NCI-H1436 treated with DMSO at 0.1 percent for 48 hours (cell line): ENCODE data around the gene PARD6B.
"Not testable (repeated sequence)": the region's sequence is repeated elsewhere in the genome, so short reads cannot be mapped to it uniquely, and the experiment has no call there.

ENCODE experiments used
- DNase-seq: peaks from one replicate; lab custom pipeline; 2025; lab: John Stamatoyannopoulos, UW

The PARD6B gene

GRCh38 chr20:50774515-50774914 is 43.1 kb downstream of the PARD6B start:
- DNase-seq: no peak

- DNase-seq: no peak
Observed at GRCh38 chr20:50776122-50776817, 44.9 kb downstream of the PARD6B start.

- no peak for DNase-seq
Observed at GRCh38 chr20:50777373-50777772, 46.0 kb downstream of the PARD6B start.

- not testable (repeated sequence) for DNase-seq
Observed at GRCh38 chr20:50778994-50779393, 47.6 kb downstream of the PARD6B start.

GRCh38 chr20:50783390-50783789 is 52.0 kb downstream of the PARD6B start:
- no peak for DNase-seq

- no peak for DNase-seq
Observed at GRCh38 chr20:50783903-50784302, 52.5 kb downstream of the PARD6B start.

- DNase-seq: no peak
Observed at GRCh38 chr20:50784464-50784863, 53.1 kb downstream of the PARD6B start.

- no peak for DNase-seq
Observed at GRCh38 chr20:50786703-50787102, 55.3 kb downstream of the PARD6B start.

GRCh38 chr20:50787181-50787580 is 55.8 kb downstream of the PARD6B start:
- DNase-seq: no peak

- no peak for DNase-seq
Observed at GRCh38 chr20:50788045-50788991, 56.9 kb downstream of the PARD6B start.

GRCh38 chr20:50789968-50790650 is 58.7 kb downstream of the PARD6B start:
- DNase-seq: no peak

- DNase-seq: no peak
Observed at GRCh38 chr20:50790651-50791277, 59.4 kb downstream of the PARD6B start.

- DNase-seq: no peak
Observed at GRCh38 chr20:50792708-50793574, 61.6 kb downstream of the PARD6B start.

- not testable (repeated sequence) for DNase-seq
Observed at GRCh38 chr20:50793575-50794016, 62.2 kb downstream of the PARD6B start.

GRCh38 chr20:50794181-50794845 is 62.9 kb downstream of the PARD6B start:
- no peak for DNase-seq

- DNase-seq: no peak
Observed at GRCh38 chr20:50794846-50795634, 63.7 kb downstream of the PARD6B start, which contains the start of gene BCAS4. Gene BCAS4, plus strand, starts transcription at chr20:50795061. Its CDS starts 23 bp downstream, at chr20:50795084.

GRCh38 chr20:50797142-50797541 is 65.8 kb downstream of the PARD6B start:
- no peak for DNase-seq

- no peak for DNase-seq
Observed at GRCh38 chr20:50798650-50799049, 67.3 kb downstream of the PARD6B start.

GRCh38 chr20:50799176-50799889 is 68.0 kb downstream of the PARD6B start:
- no peak for DNase-seq
